Measurements from ENCODE around the gene LEKR1.

The LEKR1 gene

GRCh38 chr3:156952011-156952410, 125.9 kb downstream of the LEKR1 start:
- H4K8ac ChIP-seq (ENCODE audit: low read depth, low read length): no peak overlapping the region
- DNase-seq (ENCODE audit: low spot score): no peak
- no peak overlapping the region for H2AFZ ChIP-seq (ENCODE audit: low read length)
- no peak overlapping the region for H2BK120ac ChIP-seq (ENCODE audit: low read depth, low read length)
- no peak overlapping the region for H3K27ac ChIP-seq (replicated peaks; ENCODE audit: low read length)
- H2AK5ac ChIP-seq (ENCODE audit: low read depth, low read length): no peak overlapping the region
- H3K4me3 ChIP-seq (ENCODE audit: low read length in 2 of 2): no peak overlapping the region
- H4K91ac ChIP-seq (ENCODE audit: low read depth, low read length, poor library complexity): no peak overlapping the region
- H3K18ac ChIP-seq (ENCODE audit: low read length): no peak overlapping the region
- H3K4me1 ChIP-seq (ENCODE audit: control insufficient read depth in 2 of 2, insufficient read depth in 1 of 2, low read depth in 1 of 2, low read length in 2 of 2): no peaks in the 10 kb centered on the region
- no peak overlapping the region for H3K4ac ChIP-seq (ENCODE audit: low read length)
- H2BK5ac ChIP-seq (ENCODE audit: low read length): no peak overlapping the region
- H2BK12ac ChIP-seq (ENCODE audit: low read length): no peak overlapping the region
- no peak overlapping the region for H2BK15ac ChIP-seq (ENCODE audit: low read length)
- no peak overlapping the region for H3K9ac ChIP-seq (ENCODE audit: low read depth, low read length, poor library complexity)
- H3K4me2 ChIP-seq (ENCODE audit: insufficient read depth, low read length, poor library complexity, severe bottlenecking): no peak overlapping the region
- H3K23ac ChIP-seq (ENCODE audit: low read depth, low read length, poor library complexity): no peak overlapping the region
- no peaks in the 10 kb centered on the region for H3K36me3 ChIP-seq (replicated peaks in 1 of 2; ENCODE audit: control insufficient read depth in 2 of 2, insufficient read depth in 2 of 2, low read length in 2 of 2)
- no peaks in the 10 kb centered on the region for H3K79me1 ChIP-seq (ENCODE audit: low read depth, low read length)
- H3K27me3 ChIP-seq (ENCODE audit: control insufficient read depth in 3 of 3, insufficient read depth in 3 of 3, low read depth in 1 of 3, low read length in 3 of 3): no peaks in the 10 kb centered on the region
- H3K9me3 ChIP-seq (replicated peaks in 1 of 2; ENCODE audit: control insufficient read depth in 2 of 2, insufficient read depth in 1 of 2, low read depth in 1 of 2, low read length in 2 of 2): no peaks in the 10 kb centered on the region
- no peak overlapping the region for H3K14ac ChIP-seq (ENCODE audit: low read length)
- no CpG with 5 or more reads among the region's 2 CpGs for WGBS, 2 donors (ENCODE audit: extremely low coverage in 2 of 2, insufficient read length in 2 of 2, insufficient replicate concordance in 1 of 2)

- Histone ChIP-seq H3K18ac (ENCODE audit: low read length) (no peak overlapping the region), H3K4me2 (ENCODE audit: insufficient read depth, low read length, poor library complexity, severe bottlenecking) (no peak overlapping the region), H2AK5ac (ENCODE audit: low read depth, low read length) (no peak overlapping the region), H3K27ac (replicated peaks; ENCODE audit: low read length) (no peak overlapping the region), H2AFZ (ENCODE audit: low read length) (no peak overlapping the region), H4K8ac (ENCODE audit: low read depth, low read length) (no peak overlapping the region), H2BK5ac (ENCODE audit: low read length) (no peak overlapping the region), H3K79me1 (ENCODE audit: low read depth, low read length) (no peaks in the 10 kb centered on the region), H3K4me1 (ENCODE audit: control insufficient read depth in 2 of 2, insufficient read depth in 1 of 2, low read depth in 1 of 2, low read length in 2 of 2) (no peaks in the 10 kb centered on the region), H3K9me3 (replicated peaks in 1 of 2; ENCODE audit: control insufficient read depth in 2 of 2, insufficient read depth in 1 of 2, low read depth in 1 of 2, low read length in 2 of 2) (no peaks in the 10 kb centered on the region), H4K91ac (ENCODE audit: low read depth, low read length, poor library complexity) (no peak overlapping the region), H3K23ac (ENCODE audit: low read depth, low read length, poor library complexity) (no peak overlapping the region), H3K9ac (ENCODE audit: low read depth, low read length, poor library complexity) (no peak overlapping the region), H2BK15ac (ENCODE audit: low read length) (no peak overlapping the region), H3K14ac (ENCODE audit: low read length) (no peak overlapping the region), H3K4ac (ENCODE audit: low read length) (no peak overlapping the region), H2BK12ac (ENCODE audit: low read length) (no peak overlapping the region), H3K27me3 (ENCODE audit: control insufficient read depth in 3 of 3, insufficient read depth in 3 of 3, low read depth in 1 of 3, low read length in 3 of 3) (no peaks in the 10 kb centered on the region), H3K36me3 (replicated peaks in 1 of 2; ENCODE audit: control insufficient read depth in 2 of 2, insufficient read depth in 2 of 2, low read length in 2 of 2) (no peaks in the 10 kb centered on the region), H3K4me3 (ENCODE audit: low read length in 2 of 2) (no peak overlapping the region), H2BK120ac (ENCODE audit: low read depth, low read length) (no peak overlapping the region)
- no CpG with 5 or more reads among the region's 1 CpG for WGBS, 2 donors (ENCODE audit: extremely low coverage in 2 of 2, insufficient read length in 2 of 2, insufficient replicate concordance in 1 of 2)
- DNase-seq (ENCODE audit: low spot score): no peak
These were observed 131.6 kb downstream of the LEKR1 start for GRCh38 chr3:156957715-156958114.

GRCh38 chr3:156963096-156963495, 136.9 kb downstream of the LEKR1 start:
- no peak overlapping the region for H2AFZ ChIP-seq (ENCODE audit: low read length)
- H2BK5ac ChIP-seq (ENCODE audit: low read length): no peak overlapping the region
- no peak overlapping the region for H3K4me3 ChIP-seq (ENCODE audit: low read length in 2 of 2)
- no peak overlapping the region for H3K27ac ChIP-seq (replicated peaks; ENCODE audit: low read length)
- H4K91ac ChIP-seq (ENCODE audit: low read depth, low read length, poor library complexity): no peak overlapping the region
- no peak overlapping the region for H3K9ac ChIP-seq (ENCODE audit: low read depth, low read length, poor library complexity)
- no peaks in the 10 kb centered on the region for H3K36me3 ChIP-seq (replicated peaks in 1 of 2; ENCODE audit: control insufficient read depth in 2 of 2, insufficient read depth in 2 of 2, low read length in 2 of 2)
- no peak overlapping the region for H2BK15ac ChIP-seq (ENCODE audit: low read length)
- no peak overlapping the region for H3K23ac ChIP-seq (ENCODE audit: low read depth, low read length, poor library complexity)
- no peak overlapping the region for H2BK120ac ChIP-seq (ENCODE audit: low read depth, low read length)
- H3K4ac ChIP-seq (ENCODE audit: low read length): no peak overlapping the region
- no peaks in the 10 kb centered on the region for H3K4me1 ChIP-seq (ENCODE audit: control insufficient read depth in 2 of 2, insufficient read depth in 1 of 2, low read depth in 1 of 2, low read length in 2 of 2)
- WGBS, 2 donors (ENCODE audit: extremely low coverage in 2 of 2, insufficient read length in 2 of 2, insufficient replicate concordance in 1 of 2): no CpG with 5 or more reads among the region's 3 CpGs
- DNase-seq (ENCODE audit: low spot score): no peak
- no peak overlapping the region for H4K8ac ChIP-seq (ENCODE audit: low read depth, low read length)
- no peaks in the 10 kb centered on the region for H3K27me3 ChIP-seq (ENCODE audit: control insufficient read depth in 3 of 3, insufficient read depth in 3 of 3, low read depth in 1 of 3, low read length in 3 of 3)
- no peak overlapping the region for H2BK12ac ChIP-seq (ENCODE audit: low read length)
- H3K18ac ChIP-seq (ENCODE audit: low read length): no peak overlapping the region
- H2AK5ac ChIP-seq (ENCODE audit: low read depth, low read length): no peak overlapping the region
- H3K4me2 ChIP-seq (ENCODE audit: insufficient read depth, low read length, poor library complexity, severe bottlenecking): no peak overlapping the region
- no peak overlapping the region for H3K14ac ChIP-seq (ENCODE audit: low read length)
- no peaks in the 10 kb centered on the region for H3K79me1 ChIP-seq (ENCODE audit: low read depth, low read length)
- no peaks in the 10 kb centered on the region for H3K9me3 ChIP-seq (replicated peaks in 1 of 2; ENCODE audit: control insufficient read depth in 2 of 2, insufficient read depth in 1 of 2, low read depth in 1 of 2, low read length in 2 of 2)

- Histone ChIP-seq H3K4me3 (ENCODE audit: low read length in 2 of 2) (no peak overlapping the region), H3K23ac (ENCODE audit: low read depth, low read length, poor library complexity) (no peak overlapping the region), H3K9me3 (replicated peaks in 1 of 2; ENCODE audit: control insufficient read depth in 2 of 2, insufficient read depth in 1 of 2, low read depth in 1 of 2, low read length in 2 of 2) (no peaks in the 10 kb centered on the region), H3K79me1 (ENCODE audit: low read depth, low read length) (no peaks in the 10 kb centered on the region), H3K4me1 (ENCODE audit: control insufficient read depth in 2 of 2, insufficient read depth in 1 of 2, low read depth in 1 of 2, low read length in 2 of 2) (no peaks in the 10 kb centered on the region), H3K18ac (ENCODE audit: low read length) (no peak overlapping the region), H2BK12ac (ENCODE audit: low read length) (no peak overlapping the region), H3K9ac (ENCODE audit: low read depth, low read length, poor library complexity) (no peak overlapping the region), H2AK5ac (ENCODE audit: low read depth, low read length) (no peak overlapping the region), H3K4me2 (ENCODE audit: insufficient read depth, low read length, poor library complexity, severe bottlenecking) (no peak overlapping the region), H2BK120ac (ENCODE audit: low read depth, low read length) (no peak overlapping the region), H3K36me3 (replicated peaks in 1 of 2; ENCODE audit: control insufficient read depth in 2 of 2, insufficient read depth in 2 of 2, low read length in 2 of 2) (no peaks in the 10 kb centered on the region), H3K4ac (ENCODE audit: low read length) (no peak overlapping the region), H3K14ac (ENCODE audit: low read length) (no peak overlapping the region), H4K91ac (ENCODE audit: low read depth, low read length, poor library complexity) (no peak overlapping the region), H3K27me3 (ENCODE audit: control insufficient read depth in 3 of 3, insufficient read depth in 3 of 3, low read depth in 1 of 3, low read length in 3 of 3) (no peaks in the 10 kb centered on the region), H2BK15ac (ENCODE audit: low read length) (no peak overlapping the region), H3K27ac (replicated peaks; ENCODE audit: low read length) (no peak overlapping the region), H2BK5ac (ENCODE audit: low read length) (no peak overlapping the region), H2AFZ (ENCODE audit: low read length) (no peak overlapping the region), H4K8ac (ENCODE audit: low read depth, low read length) (no peak overlapping the region)
- DNase-seq (ENCODE audit: low spot score): no peak
- WGBS, 2 donors (ENCODE audit: extremely low coverage in 2 of 2, insufficient read length in 2 of 2, insufficient replicate concordance in 1 of 2): 100% methylated on average over 1 of the region's 3 CpGs; no CpG with 5 or more reads in 1 of the 2 donors
These were observed 138.4 kb downstream of the LEKR1 start for GRCh38 chr3:156964577-156964976.
